Sciatic nerve (tissue), 2 donors: ENCODE measurements around the gene CBFA2T2. TPM values are rescaled to one million over a fixed set of nuclear protein-coding genes. Genes with fewer than 3 reads are reported as not detected.
"Not testable (repeated sequence)": the region's sequence is repeated elsewhere in the genome, so short reads cannot be mapped to it uniquely, and the experiment has no call there.

Source experiments
- ATAC-seq: fragments of 200-7000 bp; cut with Tn5 transposase; one replicate; pipeline ENCODE4 v1.9.1; 2020; ENCODE audit warnings: mild to moderate bottlenecking, moderate library complexity
- DNase-seq: peaks from one replicate; pipeline ENCODE4 v3.0.0-alpha.2; 2020; ENCODE audit warnings: low spot score
- intact Hi-C: fragments of 100-400 bp; cut with DNase I; formaldehyde crosslinking; loops from one replicate; pipeline ENCODE4 v1.14.2; 2022
- total RNA-seq: library from RNA; stranded (reverse); fragmentation: NEBNext Ultra II Directional; extraction: Animal tissue kit (Norgen Biotek cat#: 25700); gene quantifications from one replicate; pipeline ENCODE4 v1.2.1, GENCODE V29; 2021
- donor health status: DM: no; HTN: no; CAD: no.
- donor health status: DM: no; HTN: no; CAD: no.

The CBFA2T2 gene
- total RNA-seq, 1 donor from 2014 or later = 26.0 TPM

- intact Hi-C loops = no loop called here
- DNase-seq = no peak
- peak; percentile 80 for ATAC-seq
These were observed 204.1 kb downstream of the CBFA2T2 start for GRCh38 chr20:33693741-33694638.

GRCh38 chr20:33694639-33695012 is 204.7 kb downstream of the CBFA2T2 start:
- DNase-seq (no peak), ATAC-seq (no peak)
- intact Hi-C loops = no loop called here

GRCh38 chr20:33696448-33696847 is 206.6 kb downstream of the CBFA2T2 start:
- ATAC-seq = no peak
- intact Hi-C loops = no loop called here
- DNase-seq = no peak

GRCh38 chr20:33697129-33697528 is 207.2 kb downstream of the CBFA2T2 start:
- DNase-seq = no peak
- ATAC-seq = peak; percentile 81
- intact Hi-C loops = no loop called here

- intact Hi-C loops, DNase-seq, ATAC-seq: not testable (repeated sequence)
These were observed 209.1 kb downstream of the CBFA2T2 start for GRCh38 chr20:33698966-33699365.

Other genes with a start within 250 kb of the CBFA2T2 start
- 2.1 TPM for gene BPIFB1, start 206.9 kb upstream of the CBFA2T2 start, total RNA-seq
- 27.4 TPM for gene CDK5RAP1, start 88.6 kb upstream of the CBFA2T2 start, total RNA-seq
- 47.1 TPM for gene SNTA1, start 46.3 kb upstream of the CBFA2T2 start, total RNA-seq
- gene C20orf144, start 172.2 kb downstream of the CBFA2T2 start, total RNA-seq = not detected
- gene ACTL10, start 176.8 kb downstream of the CBFA2T2 start, total RNA-seq = 0.71 TPM
- 24.1 TPM for gene NECAB3, start 184.3 kb downstream of the CBFA2T2 start, total RNA-seq
- gene E2F1, start 196.3 kb downstream of the CBFA2T2 start, total RNA-seq = 1.4 TPM
- 9.3 TPM for gene PXMP4, start 230.2 kb downstream of the CBFA2T2 start, total RNA-seq
- 4.7 TPM for gene ZNF341, start 241.9 kb downstream of the CBFA2T2 start, total RNA-seq